IMR-90 (cell line): ENCODE data around the gene RPS3.
A peak's percentile ranks its signal among the peaks of the same experiment; 100 is the strongest.

ENCODE experiments used
- BHLHE40 ChIP-seq: fragments of 150-350 bp; IDR thresholded peaks from 2 replicates; pipeline ENCODE4 v1.6.1; 2016; ENCODE audit warnings: mild to moderate bottlenecking, low read depth, low read length
- CEBPB ChIP-seq: IDR thresholded peaks from 2 replicates; pipeline ENCODE4 v1.6.1; 2012; ENCODE audit warnings: low read depth, low read length, improper control_type of control experiment
- CHD1 ChIP-seq: IDR thresholded peaks from 2 replicates; pipeline ENCODE4 v1.6.1; 2012; ENCODE audit warnings: low read depth, low read length, improper control_type of control experiment
- CTCF ChIP-seq: conservative IDR thresholded peaks from 2 replicates; pipeline ENCODE4 v1.5.1; 2012; ENCODE audit warnings: mild to moderate bottlenecking, low read depth, low read length, improper control_type of control experiment
- ELK1 ChIP-seq: fragments of 150-350 bp; IDR thresholded peaks from 2 replicates; pipeline ENCODE4 v1.6.1; 2016; ENCODE audit warnings: low read depth, mild to moderate bottlenecking, low read length, moderate library complexity, borderline replicate concordance
- FOS ChIP-seq: fragments of 150-350 bp; IDR thresholded peaks from 2 replicates; pipeline ENCODE4 v1.6.1; 2016; ENCODE audit warnings: low read depth, low read length
- MAFK ChIP-seq: IDR thresholded peaks from 2 replicates; pipeline ENCODE4 v1.6.1; 2012; ENCODE audit warnings: low read depth, low read length, improper control_type of control experiment
- MXI1 ChIP-seq: IDR thresholded peaks from 2 replicates; pipeline ENCODE4 v1.6.1; 2012; ENCODE audit warnings: low read depth, mild to moderate bottlenecking, low read length, moderate library complexity, borderline replicate concordance
- POLR2A ChIP-seq: IDR thresholded peaks from 2 replicates; pipeline ENCODE4 v1.6.1; 2012; ENCODE audit warnings: mild to moderate bottlenecking, low read depth, low read length
- RCOR1 ChIP-seq: IDR thresholded peaks from 2 replicates; pipeline ENCODE4 v1.6.1; 2012; ENCODE audit warnings: mild to moderate bottlenecking, low read length, improper control_type of control experiment; ENCODE audit not compliant: insufficient replicate concordance
- RFX5 ChIP-seq: IDR thresholded peaks from 2 replicates; pipeline ENCODE4 v1.8.0; 2012; ENCODE audit warnings: low read depth, mild to moderate bottlenecking, low read length, moderate library complexity
- SMC3 ChIP-seq: fragments of 150-350 bp; IDR thresholded peaks from 2 replicates; pipeline ENCODE4 v1.6.1; 2016; ENCODE audit warnings: low read depth, mild to moderate bottlenecking, antibody characterized with exemption, low read length, moderate library complexity
- USF2 ChIP-seq: fragments of 150-350 bp; IDR thresholded peaks from 2 replicates; pipeline ENCODE4 v1.6.1; 2017; ENCODE audit warnings: mild to moderate bottlenecking, antibody characterized with exemption, low read length, low read depth

- TF ChIP-seq CTCF = no peak
- no peak for TF ChIP-seq RCOR1
- TF ChIP-seq POLR2A = no peak
- TF ChIP-seq USF2 = peak; percentile 54; the same call in 1 of the 2 replicates
- TF ChIP-seq BHLHE40 = no peak
- TF ChIP-seq FOS = no peak
- TF ChIP-seq CEBPB = no peak
- no peak for TF ChIP-seq RFX5
- no peak for TF ChIP-seq CHD1
- no peak for TF ChIP-seq ELK1
- no peak for TF ChIP-seq MAFK
- TF ChIP-seq SMC3 = no peak
- TF ChIP-seq MXI1 = peak; percentile 42; the same call in 1 of the 2 replicates
Observed at GRCh38 chr11:75389276-75389605, 10.1 kb upstream of the RPS3 start.
